ENCODE data around the gene CEP85. TPM values are rescaled to one million over a fixed set of nuclear protein-coding genes. Genes with fewer than 3 reads are reported as not detected.

The CEP85 gene
- total and polyA plus RNA-seq, 2 of the 13 experiments (the other 11 are each of a cell fraction or from before 2014, with no cell fraction given): 16.1 to 26.7 TPM

GRCh38 chr1:26233903-26234643, at the start of gene CEP85 (continued):
- no peak for TF ChIP-seq BCLAF1 (IDR thresholded peaks at IDR 0.05)
- TF ChIP-seq ZNF382 (CRISPR knock-in tag; IDR thresholded peaks at IDR 0.05; ENCODE audit: borderline replicate concordance): no peak
- TF ChIP-seq KDM5B (CRISPR knock-in tag; IDR thresholded peaks at IDR 0.05; ENCODE audit: borderline replicate concordance): peak; percentile 88; the same call in 1 of the 2 replicates
- no peak for TF ChIP-seq NCOA5 (CRISPR knock-in tag; IDR thresholded peaks at IDR 0.05)
- TF ChIP-seq ZBTB3 (CRISPR knock-in tag; IDR thresholded peaks at IDR 0.05; ENCODE audit: borderline replicate concordance, low read depth): no peak
- no peak for TF ChIP-seq ZNF597 (CRISPR knock-in tag; IDR thresholded peaks at IDR 0.05)
- peak; percentile 23 for TF ChIP-seq PHF5A (CRISPR knock-in tag; IDR thresholded peaks at IDR 0.05; ENCODE audit: low read depth, unreplicated experiment)
- no peak for TF ChIP-seq PAWR (CRISPR knock-in tag; IDR thresholded peaks at IDR 0.05; ENCODE audit: borderline replicate concordance)
- peak; percentile 56; the same call in 1 of the 2 replicates for TF ChIP-seq RXRA (CRISPR knock-in tag; IDR thresholded peaks at IDR 0.05)
- peak; percentile 60; the same call in 1 of the 2 replicates for TF ChIP-seq ZNF704 (CRISPR knock-in tag; IDR thresholded peaks at IDR 0.05; ENCODE audit: borderline replicate concordance)
- TF ChIP-seq ZNF383 (CRISPR knock-in tag; IDR thresholded peaks at IDR 0.05; ENCODE audit: borderline replicate concordance): 0 out of 2 replicates have a peak, but pooled peaks have one; percentile 50
- peak; percentile 68 for TF ChIP-seq PHF21A (CRISPR knock-in tag; IDR thresholded peaks at IDR 0.05)
- TF ChIP-seq YEATS2 (CRISPR knock-in tag; IDR thresholded peaks at IDR 0.05; ENCODE audit: borderline replicate concordance): peak; percentile 78; the same call in 1 of the 2 replicates
- TF ChIP-seq ZNF230 (CRISPR knock-in tag; IDR thresholded peaks at IDR 0.05): no peak; the same call in 1 of the 2 replicates
- TF ChIP-seq CAMTA2 (CRISPR knock-in tag; IDR thresholded peaks at IDR 0.05; ENCODE audit: borderline replicate concordance): 0 out of 2 replicates have a peak, but pooled peaks have one; percentile 88
- TF ChIP-seq ZNF569 (CRISPR knock-in tag; IDR thresholded peaks at IDR 0.05; ENCODE audit: borderline replicate concordance): 0 out of 2 replicates have a peak, but pooled peaks have one; percentile 66
- peak; percentile 90 for TF ChIP-seq SNAPC4 (CRISPR knock-in tag; IDR thresholded peaks at IDR 0.05)
- TF ChIP-seq ZNF556 (CRISPR knock-in tag; IDR thresholded peaks at IDR 0.05; ENCODE audit: borderline replicate concordance): peak; percentile 42

All from HepG2 (cell line).